ENCODE results near the gene JPH2. TPM values are rescaled to one million over a fixed set of nuclear protein-coding genes. Genes with fewer than 3 reads are reported as not detected.

The JPH2 gene
- total RNA-seq, 1 experiment from 2014 or later = 0.17 TPM

DNA sequence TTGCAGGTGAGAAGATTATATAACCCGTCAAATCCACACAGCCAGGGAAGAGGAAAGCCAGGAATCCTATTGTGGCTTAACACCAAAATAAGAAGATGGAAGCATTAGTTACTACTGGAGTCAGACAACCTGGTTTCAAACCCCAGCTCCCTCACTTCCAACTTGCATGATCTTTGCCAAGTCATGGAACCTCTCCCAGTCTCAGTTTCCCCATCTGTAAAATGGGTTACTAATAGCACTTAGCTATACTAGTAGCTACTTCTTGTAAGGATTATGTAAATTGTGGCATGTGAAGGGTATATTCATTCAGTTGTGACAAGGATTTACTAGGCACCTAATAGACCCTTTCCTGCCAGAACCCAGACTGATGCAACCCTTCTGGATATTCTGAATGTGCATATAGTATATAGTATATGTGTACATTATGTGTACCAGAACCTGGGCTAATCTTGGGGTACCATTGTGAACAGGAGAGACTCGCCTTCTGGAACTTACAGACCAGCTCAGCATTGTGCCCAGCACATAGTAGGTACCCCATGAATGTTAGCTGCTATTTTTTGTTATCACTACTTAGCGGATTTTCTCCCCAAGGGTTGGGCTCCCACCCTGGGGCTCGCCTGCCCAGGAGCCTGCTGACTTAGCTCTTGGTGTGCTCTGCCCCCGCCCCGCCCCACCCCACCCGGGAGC, 50.3 kb downstream of the JPH2 start:
- Histone ChIP-seq H3K27ac (ENCODE audit: low read depth, low read length) (no peak overlapping the region), H3K9me3 (ENCODE audit: control insufficient read depth in 1 of 2, insufficient read depth in 1 of 2, low read depth in 1 of 2, low read length in 2 of 2) (no peaks in the 10 kb centered on the region), H3K4me2 (ENCODE audit: low read length) (no peak overlapping the region), H3K36me3 (ENCODE audit: control insufficient read depth in 1 of 2, insufficient read depth in 2 of 2, low read length in 2 of 2) (no peaks in the 10 kb centered on the region), H3K9ac (ENCODE audit: low read length) (no peak overlapping the region), H3K4me1 (ENCODE audit: control insufficient read depth in 1 of 2, insufficient read depth in 2 of 2, low read length in 2 of 2) (peaks cover 0 to 4% of the 10 kb centered on the region in 2 experiments; a peak in 1 of 4 replicates), H2AFZ (ENCODE audit: low read depth, low read length, poor library complexity, severe bottlenecking) (no peak overlapping the region), H3K4me3 (replicated peaks in 1 of 2; ENCODE audit: low read depth in 1 of 2, low read length in 2 of 2) (no peak overlapping the region), H3K9me2 (ENCODE audit: insufficient read depth) (no peaks in the 10 kb centered on the region), H4K20me1 (ENCODE audit: insufficient read depth) (no peaks in the 10 kb centered on the region), H3K27me3 (ENCODE audit: insufficient read depth, low read length) (no peaks in the 10 kb centered on the region), H3K79me2 (ENCODE audit: insufficient read depth, low read length) (no peaks in the 10 kb centered on the region)
- ATAC-seq (no peak), DNase-seq (ENCODE audit: low read depth, low spot score) (no peak)
- no TSS peak for BruUV-seq (replicated peaks)
- intact Hi-C loops (cut with micrococcal nuclease) = no loop called here
- RAD21 ChIA-PET (ENCODE audit: low non-redundant PET in 1 of 2, low total read pairs in 2 of 2, uncharacterized antibody in 2 of 2, unreplicated experiment in 2 of 2) = no interaction called here
- CTCF ChIA-PET = interaction anchor here (0.7 to 1.3 kb wide), 3 partner anchors 18 to 53 kb away, joined by 3 to 5 read pairs (median 4); no protein-coding TSS in a partner anchor
- TF ChIP-seq EZH2 (IDR thresholded peaks at IDR 0.05) (no peak), ZFX (IDR thresholded peaks at IDR 0.05) (no peak), POLR2AphosphoS5 (IDR thresholded peaks at IDR 0.05; ENCODE audit: low read depth, low read length) (no peak), CEBPB (IDR thresholded peaks at IDR 0.05; ENCODE audit: low read depth) (no peak), SRF (IDR thresholded peaks at IDR 0.05; ENCODE audit: low read depth) (no peak), SP1 (IDR thresholded peaks at IDR 0.05; ENCODE audit: low read depth) (no peak), FOSL1 (IDR thresholded peaks at IDR 0.05; ENCODE audit: low read depth) (no peak), CBX3 (IDR thresholded peaks at IDR 0.05; ENCODE audit: low read depth) (no peak), POLR2A (IDR thresholded peaks at IDR 0.05; ENCODE audit: borderline replicate concordance, extremely low read depth, insufficient read depth, insufficient read length) (no peak)
- TF ChIP-seq, protein P1, sequence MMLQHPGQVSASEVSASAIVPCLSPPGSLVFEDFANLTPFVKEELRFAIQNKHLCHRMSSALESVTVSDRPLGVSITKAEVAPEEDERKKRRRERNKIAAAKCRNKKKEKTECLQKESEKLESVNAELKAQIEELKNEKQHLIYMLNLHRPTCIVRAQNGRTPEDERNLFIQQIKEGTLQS (IDR thresholded peaks at IDR 0.05) = no peak
- TF ChIP-seq, protein P2, sequence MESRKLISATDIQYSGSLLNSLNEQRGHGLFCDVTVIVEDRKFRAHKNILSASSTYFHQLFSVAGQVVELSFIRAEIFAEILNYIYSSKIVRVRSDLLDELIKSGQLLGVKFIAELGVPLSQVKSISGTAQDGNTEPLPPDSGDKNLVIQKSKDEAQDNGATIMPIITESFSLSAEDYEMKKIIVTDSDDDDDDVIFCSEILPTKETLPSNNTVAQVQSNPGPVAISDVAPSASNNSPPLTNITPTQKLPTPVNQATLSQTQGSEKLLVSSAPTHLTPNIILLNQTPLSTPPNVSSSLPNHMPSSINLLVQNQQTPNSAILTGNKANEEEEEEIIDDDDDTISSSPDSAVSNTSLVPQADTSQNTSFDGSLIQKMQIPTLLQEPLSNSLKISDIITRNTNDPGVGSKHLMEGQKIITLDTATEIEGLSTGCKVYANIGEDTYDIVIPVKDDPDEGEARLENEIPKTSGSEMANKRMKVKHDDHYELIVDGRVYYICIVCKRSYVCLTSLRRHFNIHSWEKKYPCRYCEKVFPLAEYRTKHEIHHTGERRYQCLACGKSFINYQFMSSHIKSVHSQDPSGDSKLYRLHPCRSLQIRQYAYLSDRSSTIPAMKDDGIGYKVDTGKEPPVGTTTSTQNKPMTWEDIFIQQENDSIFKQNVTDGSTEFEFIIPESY (IDR thresholded peaks at IDR 0.05; ENCODE audit: extremely low read depth, insufficient replicate concordance, low read length) = no peak
- POLR2A ChIA-PET = no interaction called here
